ENCODE data around the gene MYOCD.

Gene MYOCD

DNA sequence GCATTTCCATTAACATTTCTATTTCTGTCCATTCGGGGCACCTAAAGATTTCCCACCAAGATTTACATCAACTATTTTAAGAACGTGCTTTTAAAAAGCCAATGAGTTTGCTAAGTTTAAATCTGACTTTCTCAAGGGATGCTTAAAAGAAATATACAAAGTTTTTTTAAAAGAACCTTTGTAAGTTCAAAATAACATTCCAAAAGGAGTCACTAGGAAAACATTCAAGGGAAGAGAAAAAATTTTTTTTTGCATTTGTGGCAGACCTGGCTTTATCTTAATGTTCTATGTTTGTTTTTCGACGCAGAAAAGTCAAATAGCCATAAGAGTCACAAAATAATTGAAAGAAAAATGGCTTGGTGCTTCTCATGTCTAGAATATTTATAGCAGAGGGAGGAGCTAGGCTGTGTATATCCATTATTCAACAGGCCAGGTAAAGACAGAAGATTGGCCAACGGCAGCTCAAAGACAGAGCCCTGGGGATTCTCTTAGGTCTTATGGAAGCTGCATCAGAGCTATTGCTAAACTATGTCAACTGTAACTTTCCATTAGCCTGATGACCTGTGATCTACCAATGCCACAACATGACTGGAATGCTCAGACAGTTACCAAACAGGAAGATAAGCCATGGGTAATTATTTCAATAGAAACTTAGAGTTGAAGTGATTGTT lies 37.8 kb upstream of the MYOCD start (continued):
- TF ChIP-seq, protein P1, sequence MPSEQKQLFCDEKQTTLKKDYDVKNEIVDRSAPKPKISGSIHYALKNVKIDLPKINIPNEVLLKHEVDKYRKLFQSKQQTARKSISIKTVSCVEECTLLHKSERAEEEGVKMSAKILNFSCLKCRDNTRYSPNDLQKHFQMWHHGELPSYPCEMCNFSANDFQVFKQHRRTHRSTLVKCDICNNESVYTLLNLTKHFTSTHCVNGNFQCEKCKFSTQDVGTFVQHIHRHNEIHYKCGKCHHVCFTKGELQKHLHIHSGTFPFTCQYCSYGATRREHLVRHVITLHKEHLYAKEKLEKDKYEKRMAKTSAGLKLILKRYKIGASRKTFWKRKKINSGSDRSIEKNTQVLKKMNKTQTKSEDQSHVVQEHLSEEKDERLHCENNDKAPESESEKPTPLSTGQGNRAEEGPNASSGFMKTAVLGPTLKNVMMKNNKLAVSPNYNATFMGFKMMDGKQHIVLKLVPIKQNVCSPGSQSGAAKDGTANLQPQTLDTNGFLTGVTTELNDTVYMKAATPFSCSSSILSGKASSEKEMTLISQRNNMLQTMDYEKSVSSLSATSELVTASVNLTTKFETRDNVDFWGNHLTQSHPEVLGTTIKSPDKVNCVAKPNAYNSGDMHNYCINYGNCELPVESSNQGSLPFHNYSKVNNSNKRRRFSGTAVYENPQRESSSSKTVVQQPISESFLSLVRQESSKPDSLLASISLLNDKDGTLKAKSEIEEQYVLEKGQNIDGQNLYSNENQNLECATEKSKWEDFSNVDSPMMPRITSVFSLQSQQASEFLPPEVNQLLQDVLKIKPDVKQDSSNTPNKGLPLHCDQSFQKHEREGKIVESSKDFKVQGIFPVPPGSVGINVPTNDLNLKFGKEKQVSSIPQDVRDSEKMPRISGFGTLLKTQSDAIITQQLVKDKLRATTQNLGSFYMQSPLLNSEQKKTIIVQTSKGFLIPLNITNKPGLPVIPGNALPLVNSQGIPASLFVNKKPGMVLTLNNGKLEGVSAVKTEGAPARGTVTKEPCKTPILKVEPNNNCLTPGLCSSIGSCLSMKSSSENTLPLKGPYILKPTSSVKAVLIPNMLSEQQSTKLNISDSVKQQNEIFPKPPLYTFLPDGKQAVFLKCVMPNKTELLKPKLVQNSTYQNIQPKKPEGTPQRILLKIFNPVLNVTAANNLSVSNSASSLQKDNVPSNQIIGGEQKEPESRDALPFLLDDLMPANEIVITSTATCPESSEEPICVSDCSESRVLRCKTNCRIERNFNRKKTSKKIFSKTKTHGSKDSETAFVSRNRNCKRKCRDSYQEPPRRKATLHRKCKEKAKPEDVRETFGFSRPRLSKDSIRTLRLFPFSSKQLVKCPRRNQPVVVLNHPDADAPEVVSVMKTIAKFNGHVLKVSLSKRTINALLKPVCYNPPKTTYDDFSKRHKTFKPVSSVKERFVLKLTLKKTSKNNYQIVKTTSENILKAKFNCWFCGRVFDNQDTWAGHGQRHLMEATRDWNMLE (tag by site-specific recombination; conservative IDR thresholded peaks at IDR 0.05; ENCODE audit: low read depth): no peak
- TF ChIP-seq ZNF514 (tag by site-specific recombination; IDR thresholded peaks at IDR 0.05) (no peak), ZNF530 (tag by site-specific recombination; IDR thresholded peaks at IDR 0.05; ENCODE audit: low read depth) (no peak)

DNA sequence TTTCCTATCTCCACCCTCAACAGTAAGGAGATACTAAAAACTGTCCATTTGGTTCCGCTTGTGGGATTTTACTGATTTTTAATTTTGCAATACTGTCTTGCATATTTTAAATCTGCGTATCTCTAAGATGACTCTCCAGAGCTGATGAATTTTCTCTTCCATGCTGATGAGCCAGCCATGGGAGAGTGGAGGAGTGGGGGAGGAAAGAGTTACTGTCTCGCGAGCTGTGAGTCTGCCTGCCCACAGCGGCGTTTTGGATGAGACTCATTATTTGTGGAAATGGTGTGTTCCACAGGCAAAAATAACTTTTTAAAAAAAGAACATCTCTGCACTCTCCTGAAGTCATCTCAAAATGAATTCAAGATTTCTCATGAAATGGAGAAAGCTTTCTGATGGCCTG lies 34.6 kb upstream of the MYOCD start:
- TF ChIP-seq, protein P2, sequence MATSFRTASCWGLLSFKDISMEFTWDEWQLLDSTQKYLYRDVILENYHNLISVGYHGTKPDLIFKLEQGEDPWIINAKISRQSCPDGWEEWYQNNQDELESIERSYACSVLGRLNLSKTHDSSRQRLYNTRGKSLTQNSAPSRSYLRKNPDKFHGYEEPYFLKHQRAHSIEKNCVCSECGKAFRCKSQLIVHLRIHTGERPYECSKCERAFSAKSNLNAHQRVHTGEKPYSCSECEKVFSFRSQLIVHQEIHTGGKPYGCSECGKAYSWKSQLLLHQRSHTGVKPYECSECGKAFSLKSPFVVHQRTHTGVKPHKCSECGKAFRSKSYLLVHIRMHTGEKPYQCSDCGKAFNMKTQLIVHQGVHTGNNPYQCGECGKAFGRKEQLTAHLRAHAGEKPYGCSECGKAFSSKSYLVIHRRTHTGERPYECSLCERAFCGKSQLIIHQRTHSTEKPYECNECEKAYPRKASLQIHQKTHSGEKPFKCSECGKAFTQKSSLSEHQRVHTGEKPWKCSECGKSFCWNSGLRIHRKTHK (tag by site-specific recombination; IDR thresholded peaks at IDR 0.05): no peak
- no peak for TF ChIP-seq ZNF174 (tag by site-specific recombination; IDR thresholded peaks at IDR 0.05)
- TF ChIP-seq, protein P3, sequence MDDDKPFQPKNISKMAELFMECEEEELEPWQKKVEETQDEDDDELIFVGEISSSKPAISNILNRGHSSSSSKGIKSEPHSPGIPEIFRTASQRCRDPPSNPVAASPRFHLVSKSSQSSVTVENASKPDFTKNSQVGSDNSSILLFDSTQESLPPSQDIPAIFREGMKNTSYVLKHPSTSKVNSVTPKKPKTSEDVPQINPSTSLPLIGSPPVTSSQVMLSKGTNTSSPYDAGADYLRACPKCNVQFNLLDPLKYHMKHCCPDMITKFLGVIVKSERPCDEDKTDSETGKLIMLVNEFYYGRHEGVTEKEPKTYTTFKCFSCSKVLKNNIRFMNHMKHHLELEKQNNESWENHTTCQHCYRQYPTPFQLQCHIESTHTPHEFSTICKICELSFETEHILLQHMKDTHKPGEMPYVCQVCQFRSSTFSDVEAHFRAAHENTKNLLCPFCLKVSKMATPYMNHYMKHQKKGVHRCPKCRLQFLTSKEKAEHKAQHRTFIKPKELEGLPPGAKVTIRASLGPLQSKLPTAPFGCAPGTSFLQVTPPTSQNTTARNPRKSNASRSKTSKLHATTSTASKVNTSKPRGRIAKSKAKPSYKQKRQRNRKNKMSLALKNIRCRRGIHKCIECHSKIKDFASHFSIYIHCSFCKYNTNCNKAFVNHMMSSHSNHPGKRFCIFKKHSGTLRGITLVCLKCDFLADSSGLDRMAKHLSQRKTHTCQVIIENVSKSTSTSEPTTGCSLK (tag by site-specific recombination; IDR thresholded peaks at IDR 0.05): no peak
- TF ChIP-seq, protein P4, sequence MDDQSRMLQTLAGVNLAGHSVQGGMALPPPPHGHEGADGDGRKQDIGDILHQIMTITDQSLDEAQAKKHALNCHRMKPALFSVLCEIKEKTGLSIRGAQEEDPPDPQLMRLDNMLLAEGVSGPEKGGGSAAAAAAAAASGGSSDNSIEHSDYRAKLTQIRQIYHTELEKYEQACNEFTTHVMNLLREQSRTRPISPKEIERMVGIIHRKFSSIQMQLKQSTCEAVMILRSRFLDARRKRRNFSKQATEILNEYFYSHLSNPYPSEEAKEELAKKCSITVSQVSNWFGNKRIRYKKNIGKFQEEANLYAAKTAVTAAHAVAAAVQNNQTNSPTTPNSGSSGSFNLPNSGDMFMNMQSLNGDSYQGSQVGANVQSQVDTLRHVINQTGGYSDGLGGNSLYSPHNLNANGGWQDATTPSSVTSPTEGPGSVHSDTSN (CRISPR knock-in tag; IDR thresholded peaks at IDR 0.05): no peak
- no peak for TF ChIP-seq ZNF571 (tag by site-specific recombination; IDR thresholded peaks at IDR 0.05)
- no peak for TF ChIP-seq ZNF423 (tag by site-specific recombination; IDR thresholded peaks at IDR 0.05)
- TF ChIP-seq, protein P5, sequence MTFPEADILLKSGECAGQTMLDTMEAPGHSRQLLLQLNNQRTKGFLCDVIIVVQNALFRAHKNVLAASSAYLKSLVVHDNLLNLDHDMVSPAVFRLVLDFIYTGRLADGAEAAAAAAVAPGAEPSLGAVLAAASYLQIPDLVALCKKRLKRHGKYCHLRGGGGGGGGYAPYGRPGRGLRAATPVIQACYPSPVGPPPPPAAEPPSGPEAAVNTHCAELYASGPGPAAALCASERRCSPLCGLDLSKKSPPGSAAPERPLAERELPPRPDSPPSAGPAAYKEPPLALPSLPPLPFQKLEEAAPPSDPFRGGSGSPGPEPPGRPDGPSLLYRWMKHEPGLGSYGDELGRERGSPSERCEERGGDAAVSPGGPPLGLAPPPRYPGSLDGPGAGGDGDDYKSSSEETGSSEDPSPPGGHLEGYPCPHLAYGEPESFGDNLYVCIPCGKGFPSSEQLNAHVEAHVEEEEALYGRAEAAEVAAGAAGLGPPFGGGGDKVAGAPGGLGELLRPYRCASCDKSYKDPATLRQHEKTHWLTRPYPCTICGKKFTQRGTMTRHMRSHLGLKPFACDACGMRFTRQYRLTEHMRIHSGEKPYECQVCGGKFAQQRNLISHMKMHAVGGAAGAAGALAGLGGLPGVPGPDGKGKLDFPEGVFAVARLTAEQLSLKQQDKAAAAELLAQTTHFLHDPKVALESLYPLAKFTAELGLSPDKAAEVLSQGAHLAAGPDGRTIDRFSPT (tag by site-specific recombination; IDR thresholded peaks at IDR 0.05): no peak
- ChIA-PET CTCF (interaction anchor here (0.8 to 1.5 kb wide), 2 partner anchors 22 to 64 kb away, joined by 3 read pairs; no protein-coding TSS in a partner anchor), POLR2A (no interaction called here)
- Histone ChIP-seq H3K27ac (ENCODE audit: extremely low read depth, low read depth, low read length) (no peak overlapping the region), H3K9me3 (ENCODE audit: control insufficient read depth, insufficient read depth, low read depth, low read length) (no peaks in the 10 kb centered on the region), H3K4me1 (ENCODE audit: control insufficient read depth, insufficient read depth, low read length) (peaks cover 4% of the 10 kb centered on the region; the same call in 1 of the 2 replicates), H3K36me3 (ENCODE audit: control insufficient read depth in 2 of 2, insufficient read depth in 1 of 2, low read length in 2 of 2) (no peaks in the 10 kb centered on the region), H3K4me3 (ENCODE audit: low read depth, low read length) (no peak overlapping the region)
